ENCODE measurements around the gene ZNF385D.

DNA sequence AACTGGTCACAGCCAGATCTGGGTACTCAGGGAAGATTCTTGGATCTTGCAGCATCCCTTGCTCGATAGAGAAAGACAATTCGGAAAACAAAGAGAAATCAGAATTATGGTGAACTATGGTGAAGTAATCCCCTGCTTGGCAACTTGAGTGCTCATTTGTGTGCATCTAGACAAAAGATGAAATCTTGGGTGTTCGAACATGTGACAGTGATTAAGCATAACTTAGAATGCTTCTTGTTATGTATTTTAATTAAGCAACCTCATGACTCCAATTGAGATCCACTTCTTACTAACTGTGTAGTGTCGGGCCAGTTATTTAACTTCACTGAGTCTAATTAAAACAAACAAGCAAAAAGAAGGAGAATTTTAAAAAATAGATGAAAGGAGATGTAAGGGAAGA lies 56.5 kb downstream of the ZNF385D start:
- no peak for TF ChIP-seq BACH2 (CRISPR knock-in tag; IDR thresholded peaks at IDR 0.05; ENCODE audit: borderline replicate concordance)
- no peak for TF ChIP-seq SNAI2 (CRISPR knock-in tag; IDR thresholded peaks at IDR 0.05)
- TF ChIP-seq GLIS3 (CRISPR knock-in tag; IDR thresholded peaks at IDR 0.05): no peak
- TF ChIP-seq ZNF8 (CRISPR knock-in tag; IDR thresholded peaks at IDR 0.05): no peak
- TF ChIP-seq ISL1 (CRISPR knock-in tag; IDR thresholded peaks at IDR 0.05): no peak
- TF ChIP-seq, protein P1, sequence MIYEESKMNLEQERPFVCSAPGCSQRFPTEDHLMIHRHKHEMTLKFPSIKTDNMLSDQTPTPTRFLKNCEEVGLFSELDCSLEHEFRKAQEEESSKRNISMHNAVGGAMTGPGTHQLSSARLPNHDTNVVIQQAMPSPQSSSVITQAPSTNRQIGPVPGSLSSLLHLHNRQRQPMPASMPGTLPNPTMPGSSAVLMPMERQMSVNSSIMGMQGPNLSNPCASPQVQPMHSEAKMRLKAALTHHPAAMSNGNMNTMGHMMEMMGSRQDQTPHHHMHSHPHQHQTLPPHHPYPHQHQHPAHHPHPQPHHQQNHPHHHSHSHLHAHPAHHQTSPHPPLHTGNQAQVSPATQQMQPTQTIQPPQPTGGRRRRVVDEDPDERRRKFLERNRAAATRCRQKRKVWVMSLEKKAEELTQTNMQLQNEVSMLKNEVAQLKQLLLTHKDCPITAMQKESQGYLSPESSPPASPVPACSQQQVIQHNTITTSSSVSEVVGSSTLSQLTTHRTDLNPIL (CRISPR knock-in tag; IDR thresholded peaks at IDR 0.05; ENCODE audit: low read depth): no peak
- TF ChIP-seq, protein P2, sequence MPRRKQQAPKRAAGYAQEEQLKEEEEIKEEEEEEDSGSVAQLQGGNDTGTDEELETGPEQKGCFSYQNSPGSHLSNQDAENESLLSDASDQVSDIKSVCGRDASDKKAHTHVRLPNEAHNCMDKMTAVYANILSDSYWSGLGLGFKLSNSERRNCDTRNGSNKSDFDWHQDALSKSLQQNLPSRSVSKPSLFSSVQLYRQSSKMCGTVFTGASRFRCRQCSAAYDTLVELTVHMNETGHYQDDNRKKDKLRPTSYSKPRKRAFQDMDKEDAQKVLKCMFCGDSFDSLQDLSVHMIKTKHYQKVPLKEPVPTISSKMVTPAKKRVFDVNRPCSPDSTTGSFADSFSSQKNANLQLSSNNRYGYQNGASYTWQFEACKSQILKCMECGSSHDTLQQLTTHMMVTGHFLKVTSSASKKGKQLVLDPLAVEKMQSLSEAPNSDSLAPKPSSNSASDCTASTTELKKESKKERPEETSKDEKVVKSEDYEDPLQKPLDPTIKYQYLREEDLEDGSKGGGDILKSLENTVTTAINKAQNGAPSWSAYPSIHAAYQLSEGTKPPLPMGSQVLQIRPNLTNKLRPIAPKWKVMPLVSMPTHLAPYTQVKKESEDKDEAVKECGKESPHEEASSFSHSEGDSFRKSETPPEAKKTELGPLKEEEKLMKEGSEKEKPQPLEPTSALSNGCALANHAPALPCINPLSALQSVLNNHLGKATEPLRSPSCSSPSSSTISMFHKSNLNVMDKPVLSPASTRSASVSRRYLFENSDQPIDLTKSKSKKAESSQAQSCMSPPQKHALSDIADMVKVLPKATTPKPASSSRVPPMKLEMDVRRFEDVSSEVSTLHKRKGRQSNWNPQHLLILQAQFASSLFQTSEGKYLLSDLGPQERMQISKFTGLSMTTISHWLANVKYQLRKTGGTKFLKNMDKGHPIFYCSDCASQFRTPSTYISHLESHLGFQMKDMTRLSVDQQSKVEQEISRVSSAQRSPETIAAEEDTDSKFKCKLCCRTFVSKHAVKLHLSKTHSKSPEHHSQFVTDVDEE (CRISPR knock-in tag; IDR thresholded peaks at IDR 0.05): no peak
- no peak for TF ChIP-seq ZFP3 (CRISPR knock-in tag; IDR thresholded peaks at IDR 0.05)
- no peak for TF ChIP-seq ESRRG (CRISPR knock-in tag; IDR thresholded peaks at IDR 0.05)
- no peak for TF ChIP-seq ARNTL (CRISPR knock-in tag; IDR thresholded peaks at IDR 0.05; ENCODE audit: borderline replicate concordance, low read depth)

Measured in SK-N-SH treated with all-trans-retinoic acid at 6 μM for 48 hours (cell line).